Measurements from ENCODE around the gene COLEC11.

The COLEC11 gene

GRCh38 chr2:3648652-3649177 is 53.8 kb downstream of the COLEC11 start:
- TF ChIP-seq CTCF (IDR thresholded peaks at IDR 0.05; ENCODE audit: borderline replicate concordance, control extremely low read depth, extremely low read depth, insufficient read depth, missing control alignments), result no peak
- DNase-seq (ENCODE audit: low spot score), result no peak
- in situ Hi-C loops (cut with MboI; ENCODE audit: low sequenced_read_pairs, unreplicated experiment), result no loop called here

GRCh38 chr2:3649581-3649980 is 54.7 kb downstream of the COLEC11 start:
- in situ Hi-C loops (cut with MboI; ENCODE audit: low sequenced_read_pairs, unreplicated experiment), result no loop called here
- no peak for DNase-seq (ENCODE audit: low spot score)
- TF ChIP-seq CTCF (IDR thresholded peaks at IDR 0.05; ENCODE audit: borderline replicate concordance, control extremely low read depth, extremely low read depth, insufficient read depth, missing control alignments), result no peak

- in situ Hi-C loops (cut with MboI; ENCODE audit: low sequenced_read_pairs, unreplicated experiment), result no loop called here
- TF ChIP-seq CTCF (IDR thresholded peaks at IDR 0.05; ENCODE audit: borderline replicate concordance, control extremely low read depth, extremely low read depth, insufficient read depth, missing control alignments), result no peak
- no peak for DNase-seq (ENCODE audit: low spot score)
These were observed 55.4 kb downstream of the COLEC11 start for GRCh38 chr2:3650140-3650920.

- TF ChIP-seq CTCF (IDR thresholded peaks at IDR 0.05; ENCODE audit: borderline replicate concordance, control extremely low read depth, extremely low read depth, insufficient read depth, missing control alignments), result no peak
- DNase-seq (ENCODE audit: low spot score), result peak; percentile 91
- in situ Hi-C loops (cut with MboI; ENCODE audit: low sequenced_read_pairs, unreplicated experiment), result no loop called here
These were observed 57.1 kb downstream of the COLEC11 start for GRCh38 chr2:3651691-3652648.

- in situ Hi-C loops (cut with MboI; ENCODE audit: low sequenced_read_pairs, unreplicated experiment), result no loop called here
- TF ChIP-seq CTCF (IDR thresholded peaks at IDR 0.05; ENCODE audit: borderline replicate concordance, control extremely low read depth, extremely low read depth, insufficient read depth, missing control alignments), result no peak
- no peak for DNase-seq (ENCODE audit: low spot score)
These were observed 58.1 kb downstream of the COLEC11 start for GRCh38 chr2:3652896-3653625.

GRCh38 chr2:3654011-3654410 is 59.1 kb downstream of the COLEC11 start:
- in situ Hi-C loops (cut with MboI; ENCODE audit: low sequenced_read_pairs, unreplicated experiment), result no loop called here
- no peak for TF ChIP-seq CTCF (IDR thresholded peaks at IDR 0.05; ENCODE audit: borderline replicate concordance, control extremely low read depth, extremely low read depth, insufficient read depth, missing control alignments)

More at GRCh38 chr2:3654011-3654410, 59.1 kb downstream of the COLEC11 start:
- no peak for DNase-seq (ENCODE audit: low spot score)
